ENCODE results near the gene CBARP. TPM values are rescaled to one million over a fixed set of nuclear protein-coding genes. Genes with fewer than 3 reads are reported as not detected.

CBARP gene
- total RNA-seq, 1 experiment from 2014 or later = 23.4 TPM

DNA sequence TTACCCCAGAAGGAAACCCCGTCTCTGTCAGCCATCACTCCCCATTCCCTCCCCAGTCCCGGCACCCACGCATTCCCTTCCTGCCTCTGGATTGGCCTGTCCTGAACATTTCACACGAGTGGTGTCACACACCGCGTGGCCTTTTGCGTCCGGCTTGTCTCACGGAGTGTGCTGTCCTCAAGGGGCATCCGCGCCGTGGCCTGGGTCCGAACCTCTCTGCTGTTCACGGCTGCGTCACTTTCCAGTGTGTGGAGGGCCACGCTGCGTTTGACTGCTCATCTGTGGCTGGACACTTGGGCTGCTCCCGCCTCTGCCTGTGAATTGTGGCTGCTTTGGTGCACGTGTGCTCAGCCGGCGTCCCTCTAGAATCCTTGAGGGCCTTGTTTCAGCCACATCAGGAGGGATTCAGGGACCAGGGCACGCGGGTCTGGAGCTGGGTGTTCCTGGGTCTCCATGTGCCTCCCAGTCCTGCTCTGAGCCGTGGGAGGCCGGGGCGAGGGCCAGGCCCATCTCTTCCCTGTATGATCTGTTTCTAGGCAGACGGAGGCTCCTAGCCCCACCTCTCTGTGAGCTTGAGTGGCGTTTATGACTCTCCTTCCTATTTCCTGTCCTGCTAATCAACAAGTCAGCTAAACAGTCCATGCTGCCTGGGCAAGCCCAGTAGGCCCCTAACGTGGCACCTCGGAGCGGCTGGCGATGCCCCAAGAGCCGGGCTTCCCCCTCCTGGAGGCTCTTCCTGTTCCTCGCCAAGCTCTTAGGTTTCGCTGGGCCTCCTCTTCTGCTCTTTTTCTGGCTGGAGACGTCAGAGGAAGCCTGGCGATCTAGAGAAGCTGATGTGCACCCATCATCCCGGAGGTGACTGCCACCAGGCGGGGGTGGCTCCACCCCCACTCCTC, 24.2 kb downstream of the CBARP start (continued):
- TF ChIP-seq NR3C1 (CRISPR knock-in tag; conservative IDR thresholded peaks at IDR 0.05; ENCODE audit: low read depth) (no peak), HMGA2 (CRISPR knock-in tag; IDR thresholded peaks at IDR 0.05) (no peak)

DNA sequence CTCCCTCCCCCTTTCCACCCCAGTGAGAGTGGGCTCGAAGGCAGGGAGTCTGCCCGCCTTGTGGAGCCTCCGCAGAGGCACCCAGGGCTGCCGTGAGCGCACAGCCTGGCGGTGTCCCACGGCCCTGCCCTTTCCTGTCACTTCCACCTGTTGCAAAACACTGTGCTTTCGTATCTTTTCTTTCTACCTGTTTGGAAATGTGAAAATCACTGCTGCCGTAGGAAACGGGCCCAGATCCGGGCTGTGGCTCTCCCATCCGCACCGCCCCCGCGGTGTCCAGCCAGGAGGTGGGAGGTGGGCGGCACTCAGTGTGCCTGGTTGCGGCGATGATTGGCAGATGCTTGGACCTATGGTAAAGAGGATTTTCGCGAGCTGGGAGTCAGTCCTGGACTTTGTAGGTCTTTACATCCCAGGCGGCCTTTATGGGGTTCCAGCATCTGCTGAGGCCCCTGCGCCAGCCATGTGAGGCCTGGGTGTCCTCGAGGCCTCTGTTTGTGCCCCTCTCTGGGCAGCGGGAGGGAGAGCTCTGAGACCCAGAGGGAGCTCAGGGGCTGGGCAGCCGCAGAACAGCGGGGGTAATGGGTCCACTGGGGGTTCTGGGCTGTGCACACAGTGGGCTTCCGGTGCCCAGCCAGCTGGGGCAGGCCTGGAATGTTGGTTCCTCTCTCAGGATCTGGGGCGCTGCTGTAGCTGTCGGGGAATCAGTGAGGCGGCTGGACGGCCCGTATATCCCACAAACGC, 26.1 kb downstream of the CBARP start:
- no peak overlapping the region for H3K4me3 Mint-ChIP-seq
- CTCF ChIA-PET = interaction anchor here (0.6 to 1.9 kb wide), 10 partner anchors 9 to 477 kb away, joined by 3 to 7 read pairs (median 4); no protein-coding TSS in a partner anchor
- DNase-seq (ENCODE audit: low spot score) = peak; percentile 68

GRCh38 chr19:1210227-1210538, 27.6 kb downstream of the CBARP start:
- no peak for DNase-seq (ENCODE audit: low spot score)
- no peak overlapping the region for H3K4me3 Mint-ChIP-seq
- H3K4me1 Mint-ChIP-seq = peaks cover 42% of the 10 kb centered on the region
- ChIA-PET CTCF (interaction anchor here (0.6 to 1.1 kb wide), 2 partner anchors 8 to 13 kb away, joined by 3 read pairs; no protein-coding TSS in a partner anchor), POLR2A (no interaction called here)
- H3K27ac Mint-ChIP-seq = peak overlapping the region; percentile 98
- no peaks in the 10 kb centered on the region for H3K9me3 Mint-ChIP-seq
- peaks cover 18% of the 10 kb centered on the region for H3K36me3 Mint-ChIP-seq
- ATAC-seq = no peak
- no peaks in the 10 kb centered on the region for H3K27me3 Mint-ChIP-seq (ENCODE audit: low read depth)
- TF ChIP-seq, protein P1, sequence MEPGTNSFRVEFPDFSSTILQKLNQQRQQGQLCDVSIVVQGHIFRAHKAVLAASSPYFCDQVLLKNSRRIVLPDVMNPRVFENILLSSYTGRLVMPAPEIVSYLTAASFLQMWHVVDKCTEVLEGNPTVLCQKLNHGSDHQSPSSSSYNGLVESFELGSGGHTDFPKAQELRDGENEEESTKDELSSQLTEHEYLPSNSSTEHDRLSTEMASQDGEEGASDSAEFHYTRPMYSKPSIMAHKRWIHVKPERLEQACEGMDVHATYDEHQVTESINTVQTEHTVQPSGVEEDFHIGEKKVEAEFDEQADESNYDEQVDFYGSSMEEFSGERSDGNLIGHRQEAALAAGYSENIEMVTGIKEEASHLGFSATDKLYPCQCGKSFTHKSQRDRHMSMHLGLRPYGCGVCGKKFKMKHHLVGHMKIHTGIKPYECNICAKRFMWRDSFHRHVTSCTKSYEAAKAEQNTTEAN (CRISPR knock-in tag; IDR thresholded peaks at IDR 0.05) = no peak
- TF ChIP-seq NFYB (CRISPR knock-in tag; conservative IDR thresholded peaks at IDR 0.05; ENCODE audit: low read depth) (no peak), ZNF671 (CRISPR knock-in tag; IDR thresholded peaks at IDR 0.05) (no peak), E2F1 (CRISPR knock-in tag; IDR thresholded peaks at IDR 0.05) (no peak), IRF1 (CRISPR knock-in tag; IDR thresholded peaks at IDR 0.05) (no peak), MYBL2 (CRISPR knock-in tag; IDR thresholded peaks at IDR 0.05) (no peak), ATF2 (CRISPR knock-in tag; IDR thresholded peaks at IDR 0.05; ENCODE audit: borderline replicate concordance, low read depth) (no peak)
- TF ChIP-seq, protein P2, sequence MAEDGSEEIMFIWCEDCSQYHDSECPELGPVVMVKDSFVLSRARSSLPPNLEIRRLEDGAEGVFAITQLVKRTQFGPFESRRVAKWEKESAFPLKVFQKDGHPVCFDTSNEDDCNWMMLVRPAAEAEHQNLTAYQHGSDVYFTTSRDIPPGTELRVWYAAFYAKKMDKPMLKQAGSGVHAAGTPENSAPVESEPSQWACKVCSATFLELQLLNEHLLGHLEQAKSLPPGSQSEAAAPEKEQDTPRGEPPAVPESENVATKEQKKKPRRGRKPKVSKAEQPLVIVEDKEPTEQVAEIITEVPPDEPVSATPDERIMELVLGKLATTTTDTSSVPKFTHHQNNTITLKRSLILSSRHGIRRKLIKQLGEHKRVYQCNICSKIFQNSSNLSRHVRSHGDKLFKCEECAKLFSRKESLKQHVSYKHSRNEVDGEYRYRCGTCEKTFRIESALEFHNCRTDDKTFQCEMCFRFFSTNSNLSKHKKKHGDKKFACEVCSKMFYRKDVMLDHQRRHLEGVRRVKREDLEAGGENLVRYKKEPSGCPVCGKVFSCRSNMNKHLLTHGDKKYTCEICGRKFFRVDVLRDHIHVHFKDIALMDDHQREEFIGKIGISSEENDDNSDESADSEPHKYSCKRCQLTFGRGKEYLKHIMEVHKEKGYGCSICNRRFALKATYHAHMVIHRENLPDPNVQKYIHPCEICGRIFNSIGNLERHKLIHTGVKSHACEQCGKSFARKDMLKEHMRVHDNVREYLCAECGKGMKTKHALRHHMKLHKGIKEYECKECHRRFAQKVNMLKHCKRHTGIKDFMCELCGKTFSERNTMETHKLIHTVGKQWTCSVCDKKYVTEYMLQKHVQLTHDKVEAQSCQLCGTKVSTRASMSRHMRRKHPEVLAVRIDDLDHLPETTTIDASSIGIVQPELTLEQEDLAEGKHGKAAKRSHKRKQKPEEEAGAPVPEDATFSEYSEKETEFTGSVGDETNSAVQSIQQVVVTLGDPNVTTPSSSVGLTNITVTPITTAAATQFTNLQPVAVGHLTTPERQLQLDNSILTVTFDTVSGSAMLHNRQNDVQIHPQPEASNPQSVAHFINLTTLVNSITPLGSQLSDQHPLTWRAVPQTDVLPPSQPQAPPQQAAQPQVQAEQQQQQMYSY (CRISPR knock-in tag; IDR thresholded peaks at IDR 0.05) = no peak

More for the DNA sequence above, 26.1 kb downstream of the CBARP start:
- H3K27me3 Mint-ChIP-seq (ENCODE audit: low read depth) = no peaks in the 10 kb centered on the region
- peaks cover 17% of the 10 kb centered on the region for H3K36me3 Mint-ChIP-seq
- TF ChIP-seq, protein P3, sequence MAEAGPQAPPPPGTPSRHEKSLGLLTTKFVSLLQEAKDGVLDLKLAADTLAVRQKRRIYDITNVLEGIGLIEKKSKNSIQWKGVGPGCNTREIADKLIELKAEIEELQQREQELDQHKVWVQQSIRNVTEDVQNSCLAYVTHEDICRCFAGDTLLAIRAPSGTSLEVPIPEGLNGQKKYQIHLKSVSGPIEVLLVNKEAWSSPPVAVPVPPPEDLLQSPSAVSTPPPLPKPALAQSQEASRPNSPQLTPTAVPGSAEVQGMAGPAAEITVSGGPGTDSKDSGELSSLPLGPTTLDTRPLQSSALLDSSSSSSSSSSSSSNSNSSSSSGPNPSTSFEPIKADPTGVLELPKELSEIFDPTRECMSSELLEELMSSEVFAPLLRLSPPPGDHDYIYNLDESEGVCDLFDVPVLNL (CRISPR knock-in tag; IDR thresholded peaks at IDR 0.05; ENCODE audit: borderline replicate concordance, low read depth) = no peak
- TF ChIP-seq NFYB (CRISPR knock-in tag; conservative IDR thresholded peaks at IDR 0.05; ENCODE audit: low read depth) (no peak; the same call in 1 of the 2 replicates), ZNF232 (CRISPR knock-in tag; IDR thresholded peaks at IDR 0.05) (no peak), CREM (CRISPR knock-in tag; IDR thresholded peaks at IDR 0.05) (no peak), MLX (CRISPR knock-in tag; IDR thresholded peaks at IDR 0.05) (no peak), ETV6 (CRISPR knock-in tag; IDR thresholded peaks at IDR 0.05) (no peak)
- TF ChIP-seq, protein P4, sequence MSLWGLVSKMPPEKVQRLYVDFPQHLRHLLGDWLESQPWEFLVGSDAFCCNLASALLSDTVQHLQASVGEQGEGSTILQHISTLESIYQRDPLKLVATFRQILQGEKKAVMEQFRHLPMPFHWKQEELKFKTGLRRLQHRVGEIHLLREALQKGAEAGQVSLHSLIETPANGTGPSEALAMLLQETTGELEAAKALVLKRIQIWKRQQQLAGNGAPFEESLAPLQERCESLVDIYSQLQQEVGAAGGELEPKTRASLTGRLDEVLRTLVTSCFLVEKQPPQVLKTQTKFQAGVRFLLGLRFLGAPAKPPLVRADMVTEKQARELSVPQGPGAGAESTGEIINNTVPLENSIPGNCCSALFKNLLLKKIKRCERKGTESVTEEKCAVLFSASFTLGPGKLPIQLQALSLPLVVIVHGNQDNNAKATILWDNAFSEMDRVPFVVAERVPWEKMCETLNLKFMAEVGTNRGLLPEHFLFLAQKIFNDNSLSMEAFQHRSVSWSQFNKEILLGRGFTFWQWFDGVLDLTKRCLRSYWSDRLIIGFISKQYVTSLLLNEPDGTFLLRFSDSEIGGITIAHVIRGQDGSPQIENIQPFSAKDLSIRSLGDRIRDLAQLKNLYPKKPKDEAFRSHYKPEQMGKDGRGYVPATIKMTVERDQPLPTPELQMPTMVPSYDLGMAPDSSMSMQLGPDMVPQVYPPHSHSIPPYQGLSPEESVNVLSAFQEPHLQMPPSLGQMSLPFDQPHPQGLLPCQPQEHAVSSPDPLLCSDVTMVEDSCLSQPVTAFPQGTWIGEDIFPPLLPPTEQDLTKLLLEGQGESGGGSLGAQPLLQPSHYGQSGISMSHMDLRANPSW (CRISPR knock-in tag; conservative IDR thresholded peaks at IDR 0.05; ENCODE audit: low read depth) = no peak
- H3K4me1 Mint-ChIP-seq = peaks cover 43% of the 10 kb centered on the region
- no peaks in the 10 kb centered on the region for H3K9me3 Mint-ChIP-seq
- POLR2A ChIA-PET = interaction anchor here (0.7 to 0.8 kb wide), 2 partner anchors 24 to 137 kb away, joined by 4 to 14 read pairs; no protein-coding TSS in a partner anchor
- H3K27ac Mint-ChIP-seq = peak overlapping the region; percentile 98
- ATAC-seq = peak; percentile 67
